Muscle layer of duodenum (tissue), 2 donors: ENCODE measurements around the gene CHRNA10.

Experiments
- H3K27ac ChIP-seq: one replicate; pipeline ENCODE4 v1.7.0; 2013; ENCODE audit warnings: mild to moderate bottlenecking, low read length
- H3K27me3 ChIP-seq: one replicate; pipeline ENCODE4 v1.7.0; 2013; ENCODE audit warnings: low read depth, mild to moderate bottlenecking, control low read depth, low read length
- H3K36me3 ChIP-seq, 2 donors: one replicate each; pipeline ENCODE4 v1.7.0; 2013; ENCODE audit warnings: low read length in 2 of 2, control low read depth in 1 of 2, mild to moderate bottlenecking in 1 of 2; ENCODE audit not compliant: insufficient read depth in 2 of 2, control insufficient read depth in 1 of 2
- H3K4me1 ChIP-seq, 2 donors: one replicate each; pipeline ENCODE4 v1.7.0; 2013; ENCODE audit warnings: low read length in 2 of 2, mild to moderate bottlenecking in 2 of 2, control low read depth in 1 of 2, moderate library complexity in 1 of 2; ENCODE audit not compliant: insufficient read depth in 2 of 2, control insufficient read depth in 1 of 2
- H3K4me3 ChIP-seq, 2 donors: one replicate each; pipeline ENCODE4 v1.7.0; 2013; ENCODE audit warnings: low read length in 2 of 2, low read depth in 1 of 2, mild to moderate bottlenecking in 1 of 2
- H3K9me3 ChIP-seq, 2 donors: one replicate each; pipeline ENCODE4 v1.7.0; 2013; ENCODE audit warnings: low read length in 2 of 2, control low read depth in 1 of 2, mild to moderate bottlenecking in 1 of 2; ENCODE audit not compliant: control insufficient read depth in 1 of 2
- donor health status: healthy.

The CHRNA10 gene

DNA sequence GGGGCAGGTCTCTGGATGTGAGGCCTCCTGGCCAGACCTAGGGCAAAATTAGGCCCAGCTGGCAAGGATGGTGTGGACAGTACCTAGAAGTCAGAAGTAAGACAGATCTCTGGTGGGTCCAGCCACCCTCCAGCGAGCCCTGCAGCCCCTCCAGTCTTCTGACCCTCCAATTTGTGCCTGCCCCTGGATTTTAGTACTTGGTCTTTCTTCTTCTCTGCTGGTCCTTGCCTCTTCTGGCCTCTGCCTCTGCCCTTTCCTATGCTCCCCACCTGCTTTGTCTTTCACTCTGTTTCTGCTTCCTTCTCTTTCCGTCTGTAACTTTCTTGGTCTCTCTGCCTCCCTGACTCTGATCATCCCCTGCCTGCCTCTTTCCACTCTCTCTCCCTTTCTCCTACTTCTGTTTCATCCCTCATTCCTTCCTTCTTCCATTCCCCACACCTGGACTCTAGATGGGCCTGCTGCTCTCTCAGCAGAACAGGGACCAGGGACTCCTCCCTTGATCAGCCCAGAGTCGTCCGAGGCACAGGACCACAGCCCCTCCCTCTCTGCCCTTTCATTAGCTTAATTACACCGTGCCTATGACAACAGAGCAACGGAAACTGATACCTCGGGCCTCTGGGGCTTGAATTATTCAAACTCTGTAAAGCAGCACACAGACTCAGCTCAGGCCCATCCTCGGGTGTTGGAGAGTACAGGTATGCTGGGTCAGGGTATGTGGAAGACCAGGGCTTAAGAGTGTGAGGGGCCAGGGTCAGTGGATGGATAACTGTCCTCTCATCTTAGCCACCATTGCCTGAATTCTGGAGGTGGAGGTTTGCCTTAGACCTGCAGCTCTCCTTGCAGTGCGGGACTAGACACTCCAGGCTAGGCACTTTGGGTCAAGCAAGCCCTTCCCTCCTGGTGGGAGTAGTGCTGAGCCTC lies at the start of gene CHRNA10:
TSS of gene CHRNA10 (minus strand) at position 51 of the 921 bp plus-strand sequence. CDS start 72 bp downstream, outside the sequence.
- Histone ChIP-seq H3K36me3 (peaks cover 54 to 92% of the 10 kb centered on the region in 2 donors), H3K4me1 (no peaks in the 10 kb centered on the region), H3K27ac (no peak within 1 kb of the TSS), H3K27me3 (no peaks in the 10 kb centered on the region), H3K9me3 (no peaks in the 10 kb centered on the region), H3K4me3 (no peak within 1 kb of the TSS)

GRCh38 chr11:3712274-3712673 lies 41.1 kb upstream of the CHRNA10 start:
- H3K27ac ChIP-seq, result no peak overlapping the region
- no peaks in the 10 kb centered on the region for H3K4me1 ChIP-seq
- no peak overlapping the region for H3K4me3 ChIP-seq
- H3K27me3 ChIP-seq, result no peaks in the 10 kb centered on the region
- peaks cover 53 to 82% of the 10 kb centered on the region in 2 donors for H3K36me3 ChIP-seq
- no peaks in the 10 kb centered on the region for H3K9me3 ChIP-seq

DNA sequence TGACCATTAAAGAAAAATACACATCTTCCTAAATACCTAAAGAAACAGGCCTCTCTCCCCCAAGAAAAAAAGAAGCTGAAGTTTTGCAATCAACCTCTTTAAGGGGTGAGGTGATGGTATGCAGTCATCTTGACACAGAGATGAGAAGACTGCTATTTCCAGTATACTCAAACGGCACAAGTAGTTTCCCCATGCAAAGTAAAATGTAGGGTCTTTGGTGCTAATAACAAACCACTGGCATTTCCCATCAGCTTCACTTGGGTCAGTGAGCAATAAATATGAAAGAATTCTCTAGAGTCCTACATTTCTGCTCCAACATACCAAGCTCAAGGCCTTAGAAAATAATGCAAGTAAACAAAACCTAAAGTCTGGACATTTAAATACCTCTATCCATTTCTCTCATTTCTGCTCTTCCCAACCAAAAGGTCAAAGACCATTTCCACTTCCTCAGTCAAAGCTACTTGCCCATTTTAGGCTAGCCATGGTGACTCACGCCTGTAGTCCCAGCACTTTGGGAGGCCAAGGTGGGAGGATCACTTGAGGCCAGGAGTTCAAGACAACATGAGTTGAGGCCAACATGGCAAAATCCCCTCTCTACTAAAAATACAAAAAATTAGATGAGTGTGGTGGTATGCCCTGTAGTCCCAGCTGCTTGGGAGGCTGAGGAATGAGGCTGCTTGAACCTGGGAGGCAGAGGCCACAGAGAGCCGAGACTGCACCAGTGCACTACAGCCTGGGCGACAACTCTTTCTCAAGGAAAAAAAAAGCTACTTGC lies 39.5 kb upstream of the CHRNA10 start:
- Histone ChIP-seq H3K9me3 (no peaks in the 10 kb centered on the region), H3K4me1 (no peaks in the 10 kb centered on the region), H3K4me3 (no peak overlapping the region), H3K36me3 (peaks cover 52 to 78% of the 10 kb centered on the region in 2 donors), H3K27ac (no peak overlapping the region), H3K27me3 (no peaks in the 10 kb centered on the region)

- Histone ChIP-seq H3K4me3 (no peak overlapping the region), H3K27me3 (no peaks in the 10 kb centered on the region), H3K27ac (no peak overlapping the region), H3K9me3 (no peaks in the 10 kb centered on the region), H3K36me3 (peaks cover 58 to 78% of the 10 kb centered on the region in 2 donors), H3K4me1 (no peaks in the 10 kb centered on the region)
These were observed 38.8 kb upstream of the CHRNA10 start for GRCh38 chr11:3709977-3710376.

- Histone ChIP-seq H3K36me3 (peaks cover 45 to 77% of the 10 kb centered on the region in 2 donors), H3K4me3 (no peak overlapping the region), H3K9me3 (no peaks in the 10 kb centered on the region), H3K27ac (no peak overlapping the region), H3K27me3 (no peaks in the 10 kb centered on the region), H3K4me1 (no peaks in the 10 kb centered on the region)
These were observed 36.0 kb upstream of the CHRNA10 start for GRCh38 chr11:3707176-3707575.

GRCh38 chr11:3703383-3703782 lies 32.2 kb upstream of the CHRNA10 start:
- Histone ChIP-seq H3K27ac (no peak overlapping the region), H3K27me3 (no peaks in the 10 kb centered on the region), H3K4me3 (no peak overlapping the region), H3K4me1 (no peaks in the 10 kb centered on the region), H3K9me3 (no peaks in the 10 kb centered on the region), H3K36me3 (peaks cover 43 to 67% of the 10 kb centered on the region in 2 donors)

GRCh38 chr11:3700910-3701309 lies 29.7 kb upstream of the CHRNA10 start:
- Histone ChIP-seq H3K9me3 (no peaks in the 10 kb centered on the region), H3K27ac (no peak overlapping the region), H3K4me3 (no peak overlapping the region), H3K36me3 (peaks cover 42 to 74% of the 10 kb centered on the region in 2 donors), H3K4me1 (no peaks in the 10 kb centered on the region), H3K27me3 (no peaks in the 10 kb centered on the region)

DNA sequence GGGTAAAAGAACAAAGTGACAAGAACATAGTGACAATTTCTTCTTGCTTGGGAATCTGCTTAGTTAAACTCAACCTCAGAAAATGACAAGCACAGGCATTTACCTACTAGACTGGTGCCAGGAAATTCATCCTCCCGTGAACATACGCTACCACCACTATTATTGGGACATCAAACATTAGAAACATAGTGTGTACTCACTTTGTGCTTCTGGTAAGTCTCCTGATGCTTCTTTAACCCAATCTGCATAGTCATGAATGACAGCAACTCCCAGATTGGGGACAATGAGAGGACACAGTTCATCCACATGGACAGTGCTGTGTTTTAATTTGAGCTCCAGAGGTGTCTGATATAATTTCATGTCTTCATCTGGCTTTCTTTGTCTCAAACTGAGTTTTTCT lies 29.2 kb upstream of the CHRNA10 start:
- Histone ChIP-seq H3K27ac (no peak overlapping the region), H3K4me1 (no peaks in the 10 kb centered on the region)

DNA sequence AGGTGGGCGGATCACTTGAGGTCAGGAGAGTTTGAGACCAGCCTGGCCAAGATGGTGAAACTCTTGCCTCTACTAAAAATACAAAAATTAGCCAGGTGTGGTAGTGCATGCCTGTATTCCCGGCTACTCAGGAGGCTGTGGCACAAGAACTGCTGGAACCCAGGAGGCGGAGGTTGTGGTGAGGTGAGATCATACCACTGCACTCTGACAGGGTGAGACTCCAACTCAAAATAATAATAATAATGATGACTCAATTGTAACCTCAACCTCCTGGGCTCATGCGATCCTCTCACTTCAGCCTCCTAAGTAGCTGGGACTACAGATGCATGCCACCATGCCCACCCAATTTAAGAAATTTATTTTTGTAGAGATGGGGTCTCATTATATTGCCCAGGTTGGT lies 15.6 kb upstream of the CHRNA10 start:
- H3K4me1 ChIP-seq, result no peaks in the 10 kb centered on the region
- H3K9me3 ChIP-seq, result no peaks in the 10 kb centered on the region
- no peak overlapping the region for H3K27ac ChIP-seq
- H3K27me3 ChIP-seq, result no peaks in the 10 kb centered on the region
- H3K4me3 ChIP-seq, result no peak overlapping the region
- H3K36me3 ChIP-seq, result peaks cover 41 to 78% of the 10 kb centered on the region in 2 donors

More for the DNA sequence above, 29.2 kb upstream of the CHRNA10 start:
- Histone ChIP-seq H3K4me3 (no peak overlapping the region), H3K36me3 (peaks cover 44 to 74% of the 10 kb centered on the region in 2 donors), H3K9me3 (no peaks in the 10 kb centered on the region), H3K27me3 (no peaks in the 10 kb centered on the region)

DNA sequence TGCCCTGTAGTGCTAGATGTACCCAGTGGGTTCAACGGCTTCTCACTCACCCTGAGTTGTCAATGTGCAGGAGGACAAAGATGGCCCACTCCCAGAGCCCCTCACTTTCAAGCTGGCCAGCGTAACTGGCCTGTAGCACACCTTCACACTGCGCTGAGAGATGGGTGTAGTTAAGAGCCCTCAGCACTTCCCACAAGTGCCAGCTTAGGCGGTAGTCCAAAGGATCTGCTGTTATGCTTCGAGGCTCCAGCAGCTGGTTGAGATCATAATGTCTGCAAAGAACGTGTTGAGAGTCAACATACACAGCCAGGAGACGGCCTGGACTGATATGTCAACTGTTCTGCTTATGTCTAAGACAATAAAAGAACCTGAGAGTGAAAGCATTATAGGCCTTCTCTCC lies 14.7 kb upstream of the CHRNA10 start:
- Histone ChIP-seq H3K36me3 (peaks cover 41 to 78% of the 10 kb centered on the region in 2 donors), H3K4me1 (no peaks in the 10 kb centered on the region), H3K27me3 (no peaks in the 10 kb centered on the region), H3K4me3 (no peak overlapping the region), H3K9me3 (no peaks in the 10 kb centered on the region), H3K27ac (no peak overlapping the region)

GRCh38 chr11:3684819-3685172 lies 13.6 kb upstream of the CHRNA10 start:
- Histone ChIP-seq H3K4me3 (no peak overlapping the region), H3K27ac (no peak overlapping the region), H3K4me1 (no peaks in the 10 kb centered on the region), H3K36me3 (peaks cover 45 to 82% of the 10 kb centered on the region in 2 donors), H3K9me3 (no peaks in the 10 kb centered on the region), H3K27me3 (no peaks in the 10 kb centered on the region)
